T-helper 17 cell (primary cell): ENCODE results near the gene RAX2. TPM values are rescaled to one million over a fixed set of nuclear protein-coding genes. Genes with fewer than 3 reads are reported as not detected.
A peak's percentile ranks its signal among the peaks of the same experiment; 100 is the strongest.
"Not testable (repeated sequence)": the region's sequence is repeated elsewhere in the genome, so short reads cannot be mapped to it uniquely, and the experiment has no call there.

Experiments
- ATAC-seq: fragments of 150-1000 bp; cut with Tn5 transposase; 2 replicates; pipeline ENCODE4 v1.10.0; 2021; ENCODE audit warnings: mild to moderate bottlenecking, moderate library complexity
- DNase-seq, 3 donors: peaks; one replicate each; pipeline versions ENCODE4 v3.0.0 to v3.0.0-alpha.2; 2020 to 2021
- H3K9me3 ChIP-seq: one replicate; pipeline ENCODE4 v1.7.0; 2013; ENCODE audit warnings: low read length, mild to moderate bottlenecking; ENCODE audit not compliant: control insufficient read depth, poor library complexity, severe bottlenecking
- H3K27ac Mint-ChIP-seq: one replicate; pipeline ENCODE4 v1.8.0; 2022; ENCODE audit warnings: mild to moderate bottlenecking, moderate library complexity, mixed read lengths
- H3K27me3 Mint-ChIP-seq: one replicate; pipeline ENCODE4 v1.8.0; 2022; ENCODE audit warnings: mixed read lengths
- H3K36me3 Mint-ChIP-seq: one replicate; pipeline ENCODE4 v1.8.0; 2022; ENCODE audit warnings: low read depth, mixed read lengths
- H3K4me1 Mint-ChIP-seq: one replicate; pipeline ENCODE4 v1.8.0; 2022; ENCODE audit warnings: mild to moderate bottlenecking, mixed read lengths
- H3K4me3 Mint-ChIP-seq: one replicate; pipeline ENCODE4 v1.8.0; 2022; ENCODE audit warnings: mild to moderate bottlenecking, moderate library complexity, mixed read lengths
- total RNA-seq, 4 donors: library from RNA in 2 of 4; stranded (reverse) in 2 of 4; gene quantifications; one replicate each; pipeline ENCODE4 v1.2.3 and lab custom pipeline; 2022 to 2026

Gene RAX2
- total RNA-seq (not detected), total RNA-seq (lab: John Stamatoyannopoulos, UW) (0 reads per million in 2 donors)

GRCh38 chr19:3771906-3772455, at the start of gene RAX2:
RAX2 (minus strand) TSS chr19:3772228; CDS start chr19:3771742, 486 bp downstream.
- Mint-ChIP-seq H3K4me1 (peaks cover 9% of the 10 kb centered on the region), H3K27ac (peak within 1 kb of the TSS; percentile 63), H3K36me3 (peaks cover 5% of the 10 kb centered on the region), H3K4me3 (no peak within 1 kb of the TSS), H3K27me3 (no peaks in the 10 kb centered on the region)
- no peaks in the 10 kb centered on the region for H3K9me3 ChIP-seq
- no peak for DNase-seq
- no peak for ATAC-seq

GRCh38 chr19:3821156-3821555, 49.1 kb upstream of the RAX2 start:
- H3K9me3 ChIP-seq, result no peaks in the 10 kb centered on the region
- Mint-ChIP-seq H3K4me1 (peaks cover 13% of the 10 kb centered on the region), H3K27ac (no peak overlapping the region), H3K4me3 (no peak overlapping the region), H3K36me3 (no peaks in the 10 kb centered on the region), H3K27me3 (peaks cover 6% of the 10 kb centered on the region)
- DNase-seq (no peak), ATAC-seq (no peak)

GRCh38 chr19:3819989-3820388, 48.0 kb upstream of the RAX2 start:
- peaks cover 13% of the 10 kb centered on the region for H3K4me1 Mint-ChIP-seq
- no peak for ATAC-seq
- H3K4me3 Mint-ChIP-seq, result no peak overlapping the region
- H3K9me3 ChIP-seq, result no peaks in the 10 kb centered on the region
- no peak for DNase-seq
- no peaks in the 10 kb centered on the region for H3K36me3 Mint-ChIP-seq
- no peak overlapping the region for H3K27ac Mint-ChIP-seq
- H3K27me3 Mint-ChIP-seq, result no peaks in the 10 kb centered on the region

- Mint-ChIP-seq H3K36me3 (no peaks in the 10 kb centered on the region), H3K4me3 (no peak overlapping the region), H3K27me3 (no peaks in the 10 kb centered on the region), H3K27ac (no peak overlapping the region), H3K4me1 (peaks cover 19% of the 10 kb centered on the region)
- no peaks in the 10 kb centered on the region for H3K9me3 ChIP-seq
- DNase-seq, result no peak
- ATAC-seq, result no peak
Measured at GRCh38 chr19:3818918-3819317, 46.9 kb upstream of the RAX2 start.

GRCh38 chr19:3818466-3818865, 46.4 kb upstream of the RAX2 start:
- Mint-ChIP-seq H3K27me3 (no peaks in the 10 kb centered on the region), H3K4me3 (no peak overlapping the region), H3K4me1 (peaks cover 22% of the 10 kb centered on the region), H3K27ac (no peak overlapping the region), H3K36me3 (no peaks in the 10 kb centered on the region)
- no peaks in the 10 kb centered on the region for H3K9me3 ChIP-seq
- ATAC-seq (no peak), DNase-seq (no peak)

- Mint-ChIP-seq H3K4me3 (no peak overlapping the region), H3K27me3 (no peaks in the 10 kb centered on the region), H3K4me1 (peaks cover 27% of the 10 kb centered on the region), H3K27ac (no peak overlapping the region), H3K36me3 (no peaks in the 10 kb centered on the region)
- no peaks in the 10 kb centered on the region for H3K9me3 ChIP-seq
- DNase-seq (no peak), ATAC-seq (no peak)
Measured at GRCh38 chr19:3817761-3818160, 45.7 kb upstream of the RAX2 start.

GRCh38 chr19:3816566-3817218, 44.7 kb upstream of the RAX2 start:
- no peak for DNase-seq
- Mint-ChIP-seq H3K27ac (no peak overlapping the region), H3K4me3 (no peak overlapping the region), H3K36me3 (no peaks in the 10 kb centered on the region), H3K27me3 (no peaks in the 10 kb centered on the region), H3K4me1 (peaks cover 27% of the 10 kb centered on the region)
- no peaks in the 10 kb centered on the region for H3K9me3 ChIP-seq
- ATAC-seq, result no peak

- H3K4me3 Mint-ChIP-seq, H3K27ac Mint-ChIP-seq, DNase-seq, H3K9me3 ChIP-seq, H3K36me3 Mint-ChIP-seq, H3K27me3 Mint-ChIP-seq, ATAC-seq: not testable (repeated sequence)
- peaks cover 26% of the 10 kb centered on the region for H3K4me1 Mint-ChIP-seq
Measured at GRCh38 chr19:3816148-3816547, 44.1 kb upstream of the RAX2 start.

GRCh38 chr19:3814648-3815047, 42.6 kb upstream of the RAX2 start:
- H3K9me3 ChIP-seq, result no peaks in the 10 kb centered on the region
- DNase-seq, result no peak
- ATAC-seq, result no peak
- no peaks in the 10 kb centered on the region for H3K36me3 Mint-ChIP-seq
- H3K4me3 Mint-ChIP-seq, result peak overlapping the region; percentile 36
- H3K4me1 Mint-ChIP-seq, result peaks cover 26% of the 10 kb centered on the region
- peak overlapping the region; percentile 9 for H3K27ac Mint-ChIP-seq
- no peaks in the 10 kb centered on the region for H3K27me3 Mint-ChIP-seq

- Mint-ChIP-seq H3K27ac (peak overlapping the region; percentile 9), H3K4me3 (peak overlapping the region; percentile 47)
- H3K9me3 ChIP-seq, result no peaks in the 10 kb centered on the region
Measured at GRCh38 chr19:3813473-3814392, 41.7 kb upstream of the RAX2 start.

GRCh38 chr19:3810708-3811355, 38.8 kb upstream of the RAX2 start:
- H3K27ac Mint-ChIP-seq, result no peak overlapping the region
- no peaks in the 10 kb centered on the region for H3K27me3 Mint-ChIP-seq
- H3K9me3 ChIP-seq, result no peaks in the 10 kb centered on the region
- DNase-seq (no peak), ATAC-seq (no peak)
- no peak overlapping the region for H3K4me3 Mint-ChIP-seq
- H3K36me3 Mint-ChIP-seq, result no peaks in the 10 kb centered on the region
- peaks cover 22% of the 10 kb centered on the region for H3K4me1 Mint-ChIP-seq

More at GRCh38 chr19:3813473-3814392, 41.7 kb upstream of the RAX2 start:
- DNase-seq (no peak), ATAC-seq (no peak)
- Mint-ChIP-seq H3K27me3 (no peaks in the 10 kb centered on the region), H3K36me3 (no peaks in the 10 kb centered on the region), H3K4me1 (peaks cover 26% of the 10 kb centered on the region)

- ATAC-seq (no peak), DNase-seq (no peak)
- peaks cover 22% of the 10 kb centered on the region for H3K4me1 Mint-ChIP-seq
- H3K27ac Mint-ChIP-seq, result no peak overlapping the region
- H3K4me3 Mint-ChIP-seq, result no peak overlapping the region
- no peaks in the 10 kb centered on the region for H3K27me3 Mint-ChIP-seq
- H3K9me3 ChIP-seq, result no peaks in the 10 kb centered on the region
- no peaks in the 10 kb centered on the region for H3K36me3 Mint-ChIP-seq
Measured at GRCh38 chr19:3809881-3810707, 38.1 kb upstream of the RAX2 start.
